K562 (cell line): ENCODE measurements around the gene MASTL. TPM values are rescaled to one million over a fixed set of nuclear protein-coding genes. Genes with fewer than 3 reads are reported as not detected.

Experiments used
- ATAC-seq: fragments of 200-7000 bp; cut with Tn5 transposase; 3 replicates; pipeline ENCODE4 v1.9.1; 2020; ENCODE audit warnings: moderate library complexity
- BruUV-seq: library from RNA; stranded (reverse); fragments of 400-500 nt; replicated peaks from 2 replicates; lab custom pipeline; 2021; lab: Mats Ljungman, UMichigan
- CTCF ChIA-PET: fragments of 300-600 bp; formaldehyde crosslinking; extraction: SDS; loops from one replicate; lab custom pipeline; 2021; ENCODE audit warnings: low intra/inter-chr PET ratio; lab: Yijun Ruan, JAX
- POLR2A ChIA-PET: fragments of 300-600, 350-650 bp; sonication (Branson Sonifier 250); formaldehyde crosslinking; extraction: SDS; loops from one replicate; lab custom pipeline; 2021; ENCODE audit warnings: antibody characterized with exemption, inconsistent platforms; lab: Yijun Ruan, JAX
- DNase-seq, 4 experiments: peaks; one replicate each; pipeline versions ENCODE4 v3.0.0 to v3.0.0-alpha.2; 2011 to 2018; ENCODE audit warnings: low spot score in 3 of 4, mixed read lengths in 3 of 4; ENCODE audit errors: extremely low read depth in 1 of 4
- FAIRE-seq: peaks from 2 replicates; lab custom pipeline; 2011; peaks lifted over from hg19 to GRCh38; lab: Jason Lieb, UNC
- H2AFZ ChIP-seq: 2 replicates; pipeline ENCODE4 v1.6.0; 2011; ENCODE audit warnings: low read depth, low read length, control low read depth, inconsistent platforms
- H3K27ac ChIP-seq: fragments of 200-600 bp; 3 replicates; pipeline ENCODE4 v1.8.0; 2011; ENCODE audit warnings: low read depth, mild to moderate bottlenecking, control low read depth, inconsistent platforms, low read length, moderate library complexity, mixed read lengths; ENCODE audit errors: extremely low read depth
- H3K27me3 ChIP-seq, 2 experiments: fragments of 300-600 bp in 1 of 2; 2 replicates in 1 of 2; 3 replicates in 1 of 2; pipeline versions ENCODE4 v1.6.0 to v1.8.0; 2011; ENCODE audit warnings: inconsistent platforms in 2 of 2, low read length in 2 of 2, mild to moderate bottlenecking in 1 of 2, mixed read lengths in 1 of 2, moderate library complexity in 1 of 2; ENCODE audit not compliant: control insufficient read depth in 2 of 2, insufficient read depth in 2 of 2
- H3K36me3 ChIP-seq: fragments of 300-600 bp; 3 replicates; pipeline ENCODE4 v1.8.0; 2011; ENCODE audit warnings: mild to moderate bottlenecking, low read length, inconsistent platforms; ENCODE audit not compliant: control insufficient read depth, insufficient read depth
- H3K4me1 ChIP-seq, 2 experiments: fragments of 200-600 bp in 1 of 2; replicated peaks in 1 of 2; 2 replicates in 1 of 2; 3 replicates in 1 of 2; pipeline versions ENCODE4 v1.5.1 to v1.8.0; 2011; ENCODE audit warnings: inconsistent platforms in 2 of 2, low read length in 2 of 2, mild to moderate bottlenecking in 1 of 2, mixed read lengths in 1 of 2, moderate library complexity in 1 of 2; ENCODE audit not compliant: control insufficient read depth in 2 of 2, insufficient read depth in 2 of 2
- H3K4me2 ChIP-seq: 2 replicates; pipeline ENCODE4 v1.6.1; 2011; ENCODE audit warnings: low read length, control low read depth, inconsistent platforms, mixed read lengths; ENCODE audit not compliant: insufficient read depth
- H3K4me3 ChIP-seq: fragments of 200-600 bp; sonication (generic), shearing (Covaris generic); 2 replicates; pipeline ENCODE4 v1.5.1; 2016; ENCODE audit warnings: control low read depth, inconsistent platforms
- H3K79me2 ChIP-seq: fragments of 200-600 bp; 3 replicates; pipeline ENCODE4 v1.8.0; 2011; ENCODE audit warnings: low read length, inconsistent platforms; ENCODE audit not compliant: control insufficient read depth, insufficient read depth
- H3K9ac ChIP-seq, 2 experiments: 2 replicates each; pipeline versions ENCODE4 v1.6.0 to v1.6.1; 2011; ENCODE audit warnings: low read depth in 2 of 2, low read length in 2 of 2, control low read depth in 1 of 2, inconsistent platforms in 1 of 2, mild to moderate bottlenecking in 1 of 2, mixed read lengths in 1 of 2; ENCODE audit not compliant: insufficient read depth in 1 of 2
- H3K9me1 ChIP-seq: one replicate; pipeline ENCODE4 v1.6.0; 2011; ENCODE audit warnings: inconsistent platforms, mild to moderate bottlenecking, low read length, moderate library complexity; ENCODE audit not compliant: control insufficient read depth, insufficient read depth
- H3K9me3 ChIP-seq: replicated peaks from 2 replicates; pipeline ENCODE4 v1.5.1; 2011; ENCODE audit warnings: low read depth, low read length, inconsistent platforms; ENCODE audit not compliant: control insufficient read depth, insufficient read depth
- H4K20me1 ChIP-seq: replicated peaks from 2 replicates; pipeline ENCODE4 v1.6.1; 2011; ENCODE audit warnings: low read length, inconsistent platforms, mixed read lengths; ENCODE audit not compliant: control insufficient read depth, insufficient read depth
- CBX1 ChIP-seq: sonication (generic); IDR thresholded peaks from 2 replicates; pipeline ENCODE4 v1.6.1; 2016; ENCODE audit warnings: antibody characterized with exemption, low read depth, mild to moderate bottlenecking
- CHCHD3 ChIP-seq: fragments of 250-450 bp; sonication (Bioruptor Pico); IDR thresholded peaks from 2 replicates; pipeline ENCODE4 v2.1.2; 2022; ENCODE audit warnings: mild to moderate bottlenecking
- CHD2 ChIP-seq: IDR thresholded peaks from 2 replicates; pipeline ENCODE4 v1.6.1; 2011; ENCODE audit warnings: low read depth, low read length
- FUS ChIP-seq: fragments of 200-400 bp; formaldehyde crosslinking; optimal IDR thresholded peaks from 2 replicates; pipeline ENCODE3; 2017; ENCODE audit warnings: low read depth, low read length
- KDM4B ChIP-seq, 2 experiments: fragments of 450-650 bp in 1 of 2; sonication (generic) in 1 of 2; IDR thresholded peaks; 2 replicates each; pipeline ENCODE4 v1.6.1; 2016 to 2017; ENCODE audit warnings: borderline replicate concordance in 2 of 2, antibody characterized with exemption in 1 of 2, low read depth in 1 of 2, mild to moderate bottlenecking in 1 of 2
- MBD2 ChIP-seq: sonication (generic); IDR thresholded peaks from 2 replicates; pipeline ENCODE4 v1.6.1; 2016; ENCODE audit warnings: low read depth, borderline replicate concordance
- NFATC3 ChIP-seq: fragments of 450-650 bp; IDR thresholded peaks from 2 replicates; pipeline ENCODE4 v1.6.1; 2017; ENCODE audit warnings: mild to moderate bottlenecking
- RAD51 ChIP-seq: fragments of 450-650 bp; IDR thresholded peaks from 2 replicates; pipeline ENCODE4 v1.7.1; 2016; ENCODE audit warnings: low read depth, mild to moderate bottlenecking, borderline replicate concordance
- STAG1 ChIP-seq: sonication (generic); formaldehyde crosslinking; IDR thresholded peaks from 2 replicates; pipeline ENCODE4 v1.5.0; 2020; ENCODE audit warnings: missing genetic modification reagents, borderline replicate concordance
- TEAD4 ChIP-seq, 2 experiments: sonication (generic) in 1 of 2; formaldehyde crosslinking in 1 of 2; IDR thresholded peaks; 2 replicates each; pipeline versions ENCODE4 v1.6.1 to v1.8.0; 2012 to 2022; ENCODE audit warnings: borderline replicate concordance in 1 of 2, inconsistent platforms in 1 of 2, low read length in 1 of 2, mild to moderate bottlenecking in 1 of 2, missing genetic modification reagents in 1 of 2
- ZNF830 ChIP-seq: fragments of 250-450 bp; sonication (Bioruptor Pico); IDR thresholded peaks from 2 replicates; pipeline ENCODE4 v1.5.0; 2021; ENCODE audit warnings: mild to moderate bottlenecking
- WGBS: fragments of 100-300 bp; shearing (Covaris generic); methylation state at CpG from one replicate; pipeline ENCODE4 v1.1.6; 2016; ENCODE audit warnings: low coverage, mixed read lengths; ENCODE audit not compliant: insufficient coverage; ENCODE audit errors: missing lambda C conversion rate; 5-methylcytosine and 5-hydroxymethylcytosine counted together
- in situ Hi-C: fragments of 300-500 bp; cut with MboI; formaldehyde crosslinking; loops from 4 replicates; pipeline ENCODE4 v1.15.0; 2018; ENCODE audit warnings: inconsistent platforms, mixed read lengths
- intact Hi-C: fragments of 100-400 bp; cut with micrococcal nuclease; formaldehyde crosslinking; loops from 2 replicates; pipeline ENCODE4 v1.14.2; 2022
- polyA plus RNA-seq, 8 experiments: library from polyadenylated mRNA; depleted of rRNA in 4 of 8; stranded (reverse) in 5 of 8; unstranded in 3 of 8; fragments of >200 nt; fragmentation: Nextera tagmentation in 2 of 8; fragmentation: Illumina TruSeq in 1 of 8; extraction: Ambion mirVana in 2 of 8; extraction: Trizol in 1 of 8; gene quantifications; 2 replicates each; pipeline versions ENCODE4 v1.2.1 to v1.2.3, GENCODE V29; 2011 to 2014; ENCODE audit warnings: inconsistent platforms in 1 of 8, missing spikeins in 1 of 8
- total RNA-seq, 7 experiments: library from RNA; depleted of rRNA in 6 of 7; stranded (reverse); fragments of >200 nt in 6 of 7; fragmentation: Illumina TruSeq in 2 of 7; extraction: Trizol in 2 of 7; gene quantifications; 2 replicates each; pipeline versions ENCODE4 v1.2.1 to v1.2.3, GENCODE V29; 2011 to 2021; ENCODE audit warnings: low replicate concordance in 1 of 7
- TF ChIP-seq, protein P1 (sequence below): fragments of 450-650 bp; formaldehyde crosslinking; IDR thresholded peaks from 2 replicates; pipeline ENCODE4 v1.4.0; 2022; ENCODE audit warnings: mild to moderate bottlenecking, moderate library complexity
- TF ChIP-seq, protein P2 (sequence below): fragments of 250-450 bp; sonication (Bioruptor Pico); IDR thresholded peaks from 2 replicates; pipeline ENCODE4 v1.5.0; 2021; ENCODE audit warnings: mild to moderate bottlenecking, moderate library complexity
- TF ChIP-seq, protein P3 (sequence below): fragments of 250-450 bp; sonication (Bioruptor Pico); IDR thresholded peaks from 2 replicates; pipeline ENCODE4 v1.8.0; 2022; ENCODE audit warnings: inconsistent platforms, mild to moderate bottlenecking, moderate library complexity, borderline replicate concordance
- TF ChIP-seq, protein P4 (sequence below): sonication (generic); formaldehyde crosslinking; IDR thresholded peaks from 2 replicates; pipeline ENCODE4 v1.8.1; 2023; ENCODE audit warnings: mild to moderate bottlenecking, missing genetic modification reagents

Gene MASTL
- total and polyA plus RNA-seq, 9 of the 15 experiments (the other 6 are each of a cell fraction or from before 2014, with no cell fraction given) = 6.8 to 29.9 (median 23.1) TPM

DNA sequence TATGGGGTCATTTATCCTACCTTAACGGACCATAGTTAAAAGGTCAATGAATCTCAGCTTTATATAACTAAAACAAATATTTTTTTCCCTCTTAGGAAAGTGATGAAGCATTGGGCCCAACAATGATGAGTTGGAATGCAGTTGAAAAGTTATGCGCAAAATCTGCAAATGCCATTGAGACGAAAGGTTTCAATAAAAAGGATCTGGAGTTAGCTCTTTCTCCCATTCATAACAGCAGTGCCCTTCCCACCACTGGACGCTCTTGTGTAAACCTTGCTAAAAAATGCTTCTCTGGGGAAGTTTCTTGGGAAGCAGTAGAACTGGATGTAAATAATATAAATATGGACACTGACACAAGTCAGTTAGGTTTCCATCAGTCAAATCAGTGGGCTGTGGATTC is 14.7 kb downstream of the MASTL start:
- in situ Hi-C loops (no loop called here), intact Hi-C loops (no loop called here)
- ChIA-PET POLR2A (interaction anchor here (1.0 to 2.5 kb wide), 6 partner anchors 8 to 16 kb away, joined by 3 to 7 read pairs (median 4); partner anchors contain the start of gene YME1L1), CTCF (no interaction called here)
- WGBS = 85% methylated on average over 4 of the region's 4 CpGs
- Histone ChIP-seq H3K27me3 (no peaks in the 10 kb centered on the region), H2AFZ (no peak overlapping the region), H3K4me1 (no peaks in the 10 kb centered on the region), H3K79me2 (no peaks in the 10 kb centered on the region), H3K4me3 (no peak overlapping the region), H3K9ac (no peak overlapping the region), H3K36me3 (peaks cover 77% of the 10 kb centered on the region), H4K20me1 (no peaks in the 10 kb centered on the region), H3K27ac (no peak overlapping the region), H3K9me3 (no peaks in the 10 kb centered on the region), H3K4me2 (no peak overlapping the region), H3K9me1 (no peaks in the 10 kb centered on the region)
- TSS peak; percentile 18 for BruUV-seq
- ATAC-seq (no peak), FAIRE-seq (no peak), DNase-seq (no peak)
- TF ChIP-seq, protein P1, sequence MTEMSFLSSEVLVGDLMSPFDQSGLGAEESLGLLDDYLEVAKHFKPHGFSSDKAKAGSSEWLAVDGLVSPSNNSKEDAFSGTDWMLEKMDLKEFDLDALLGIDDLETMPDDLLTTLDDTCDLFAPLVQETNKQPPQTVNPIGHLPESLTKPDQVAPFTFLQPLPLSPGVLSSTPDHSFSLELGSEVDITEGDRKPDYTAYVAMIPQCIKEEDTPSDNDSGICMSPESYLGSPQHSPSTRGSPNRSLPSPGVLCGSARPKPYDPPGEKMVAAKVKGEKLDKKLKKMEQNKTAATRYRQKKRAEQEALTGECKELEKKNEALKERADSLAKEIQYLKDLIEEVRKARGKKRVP (CRISPR knock-in tag) = no peak
- TF ChIP-seq MBD2 (no peak), CHCHD3 (CRISPR knock-in tag) (no peak), ZNF830 (no peak), CBX1 (no peak), NFATC3 (no peak), KDM4B (IDR thresholded peaks at IDR 0.05; ENCODE audit: borderline replicate concordance in 2 of 2, low read depth in 1 of 2) (no peak), RAD51 (no peak), STAG1 (CRISPR knock-in tag) (no peak), FUS (no peak), CHD2 (no peak), TEAD4 (IDR thresholded peaks at IDR 0.05; ENCODE audit: low read length) (no peak), TEAD4 (CRISPR knock-in tag; IDR thresholded peaks at IDR 0.05; ENCODE audit: borderline replicate concordance) (no peak)
- TF ChIP-seq, protein P2, sequence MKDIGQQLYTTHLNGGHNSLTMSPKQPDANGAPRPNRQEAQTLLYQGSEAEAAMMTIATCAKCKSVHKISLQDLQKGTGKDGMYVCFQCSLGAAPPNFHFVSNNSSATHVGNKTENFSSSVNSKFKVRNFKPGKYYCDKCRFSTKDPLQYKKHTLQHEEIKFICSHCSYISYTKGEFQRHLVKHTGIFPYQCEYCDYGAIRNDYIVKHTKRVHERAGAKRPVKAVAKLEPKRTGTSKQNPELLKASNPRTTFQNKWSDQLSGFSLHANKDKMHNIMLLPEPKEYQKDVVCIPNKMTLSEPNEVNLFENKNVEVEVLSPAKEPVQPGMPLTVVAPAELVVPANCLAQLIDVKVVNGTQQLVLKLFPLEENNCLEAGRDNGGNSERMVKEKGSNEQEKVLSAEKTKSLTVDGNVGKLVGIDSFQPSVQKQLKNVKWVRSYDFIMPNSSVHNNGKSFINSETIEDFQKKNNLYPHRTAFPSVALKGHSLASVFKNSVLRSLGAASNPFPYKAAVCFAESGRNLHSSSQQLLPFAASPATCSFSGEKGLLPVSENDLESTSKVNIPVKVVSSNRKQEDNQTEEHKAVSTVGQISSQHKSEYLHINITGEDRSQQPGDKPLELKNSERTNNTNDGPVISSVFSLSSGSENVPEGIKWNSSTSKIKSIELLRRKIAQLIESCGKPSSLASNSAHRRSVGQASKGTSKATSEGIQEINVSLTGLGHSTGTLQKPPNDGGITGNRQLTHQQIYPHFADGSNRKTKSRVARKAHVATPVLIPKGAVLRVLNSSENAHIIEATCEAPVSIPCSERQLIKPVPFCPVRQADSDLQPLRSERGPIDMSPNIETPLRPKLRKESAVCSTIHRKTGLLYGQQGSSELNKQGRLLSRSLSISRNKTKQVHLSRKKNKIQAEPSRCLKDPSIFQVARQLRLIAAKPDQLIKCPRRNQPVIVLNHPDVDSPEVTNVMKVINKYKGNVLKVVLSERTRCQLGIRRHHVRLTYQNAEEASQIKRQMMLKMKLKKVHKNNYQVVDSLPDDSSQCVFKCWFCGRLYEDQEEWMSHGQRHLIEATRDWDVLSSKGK = no peak
- TF ChIP-seq, protein P3, sequence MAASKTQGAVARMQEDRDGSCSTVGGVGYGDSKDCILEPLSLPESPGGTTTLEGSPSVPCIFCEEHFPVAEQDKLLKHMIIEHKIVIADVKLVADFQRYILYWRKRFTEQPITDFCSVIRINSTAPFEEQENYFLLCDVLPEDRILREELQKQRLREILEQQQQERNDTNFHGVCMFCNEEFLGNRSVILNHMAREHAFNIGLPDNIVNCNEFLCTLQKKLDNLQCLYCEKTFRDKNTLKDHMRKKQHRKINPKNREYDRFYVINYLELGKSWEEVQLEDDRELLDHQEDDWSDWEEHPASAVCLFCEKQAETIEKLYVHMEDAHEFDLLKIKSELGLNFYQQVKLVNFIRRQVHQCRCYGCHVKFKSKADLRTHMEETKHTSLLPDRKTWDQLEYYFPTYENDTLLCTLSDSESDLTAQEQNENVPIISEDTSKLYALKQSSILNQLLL (CRISPR knock-in tag) = no peak
- TF ChIP-seq, protein P4, sequence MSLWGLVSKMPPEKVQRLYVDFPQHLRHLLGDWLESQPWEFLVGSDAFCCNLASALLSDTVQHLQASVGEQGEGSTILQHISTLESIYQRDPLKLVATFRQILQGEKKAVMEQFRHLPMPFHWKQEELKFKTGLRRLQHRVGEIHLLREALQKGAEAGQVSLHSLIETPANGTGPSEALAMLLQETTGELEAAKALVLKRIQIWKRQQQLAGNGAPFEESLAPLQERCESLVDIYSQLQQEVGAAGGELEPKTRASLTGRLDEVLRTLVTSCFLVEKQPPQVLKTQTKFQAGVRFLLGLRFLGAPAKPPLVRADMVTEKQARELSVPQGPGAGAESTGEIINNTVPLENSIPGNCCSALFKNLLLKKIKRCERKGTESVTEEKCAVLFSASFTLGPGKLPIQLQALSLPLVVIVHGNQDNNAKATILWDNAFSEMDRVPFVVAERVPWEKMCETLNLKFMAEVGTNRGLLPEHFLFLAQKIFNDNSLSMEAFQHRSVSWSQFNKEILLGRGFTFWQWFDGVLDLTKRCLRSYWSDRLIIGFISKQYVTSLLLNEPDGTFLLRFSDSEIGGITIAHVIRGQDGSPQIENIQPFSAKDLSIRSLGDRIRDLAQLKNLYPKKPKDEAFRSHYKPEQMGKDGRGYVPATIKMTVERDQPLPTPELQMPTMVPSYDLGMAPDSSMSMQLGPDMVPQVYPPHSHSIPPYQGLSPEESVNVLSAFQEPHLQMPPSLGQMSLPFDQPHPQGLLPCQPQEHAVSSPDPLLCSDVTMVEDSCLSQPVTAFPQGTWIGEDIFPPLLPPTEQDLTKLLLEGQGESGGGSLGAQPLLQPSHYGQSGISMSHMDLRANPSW = no peak
